HepG2 (cell line): ENCODE measurements around the gene SLC41A3. TPM values are rescaled to one million over a fixed set of nuclear protein-coding genes. Genes with fewer than 3 reads are reported as not detected.
A peak's percentile ranks its signal among the peaks of the same experiment; 100 is the strongest.

Source experiments
- ARID2 ChIP-seq: sonication (generic); formaldehyde crosslinking; IDR thresholded peaks from 2 replicates; pipeline ENCODE4 v1.8.1; 2022; ENCODE audit warnings: mild to moderate bottlenecking, missing genetic modification reagents, borderline replicate concordance
- HOXA5 ChIP-seq: sonication (generic); formaldehyde crosslinking; IDR thresholded peaks from 2 replicates; pipeline ENCODE4 v1.4.0; 2020; ENCODE audit warnings: missing genetic modification reagents
- KDM2A ChIP-seq: sonication (generic); formaldehyde crosslinking; IDR thresholded peaks from 2 replicates; pipeline ENCODE4 v1.4.0; 2020; ENCODE audit warnings: low read depth, missing genetic modification reagents, borderline replicate concordance
- KDM3A ChIP-seq: IDR thresholded peaks from 2 replicates; pipeline ENCODE4 v1.6.1; 2018; ENCODE audit warnings: low read depth, missing compliant biosample characterization
- RXRA ChIP-seq: sonication (generic); formaldehyde crosslinking; IDR thresholded peaks from 2 replicates; pipeline ENCODE4 v1.5.1; 2020; ENCODE audit warnings: missing genetic modification reagents
- SALL1 ChIP-seq: sonication (generic); formaldehyde crosslinking; IDR thresholded peaks from 2 replicates; pipeline ENCODE4 v1.8.0; 2022; ENCODE audit warnings: mild to moderate bottlenecking, missing genetic modification reagents
- SKI ChIP-seq: fragments of 450-650 bp; IDR thresholded peaks from one replicate; pipeline ENCODE4 v1.6.1; 2018; ENCODE audit warnings: mild to moderate bottlenecking; ENCODE audit not compliant: partially characterized antibody
- U2AF1 ChIP-seq: fragments of 200-400 bp; formaldehyde crosslinking; optimal IDR thresholded peaks from 2 replicates; pipeline ENCODE3; 2017; ENCODE audit warnings: mild to moderate bottlenecking, low read depth, low read length
- ZFYVE20 ChIP-seq: sonication (generic); formaldehyde crosslinking; IDR thresholded peaks from 2 replicates; pipeline ENCODE4 v1.8.0; 2023; ENCODE audit warnings: low read depth, mild to moderate bottlenecking, moderate library complexity, missing genetic modification reagents, borderline replicate concordance
- ZKSCAN8 ChIP-seq: IDR thresholded peaks from 2 replicates; pipeline ENCODE4 v1.6.1; 2016; ENCODE audit warnings: borderline replicate concordance, missing genetic modification reagents, missing compliant biosample characterization
- ZNF235 ChIP-seq: sonication (generic); formaldehyde crosslinking; IDR thresholded peaks from 2 replicates; pipeline ENCODE4 v1.8.1; 2023; ENCODE audit warnings: mild to moderate bottlenecking, missing genetic modification reagents, borderline replicate concordance
- ZNF549 ChIP-seq: sonication (generic); formaldehyde crosslinking; IDR thresholded peaks from 2 replicates; pipeline ENCODE4 v1.5.0; 2020; ENCODE audit warnings: missing genetic modification reagents
- ZNF773 ChIP-seq: sonication (generic); formaldehyde crosslinking; IDR thresholded peaks from 2 replicates; pipeline ENCODE4 v1.4.0; 2020; ENCODE audit warnings: missing genetic modification reagents, borderline replicate concordance
- polyA plus RNA-seq, 8 experiments: library from polyadenylated mRNA; depleted of rRNA in 3 of 8; stranded (reverse) in 7 of 8; unstranded in 1 of 8; fragments of >200 nt; fragmentation: Illumina TruSeq in 4 of 8; extraction: Trizol in 4 of 8; gene quantifications; 2 replicates each; pipeline versions ENCODE4 v1.2.1 to v1.2.3, GENCODE V29; 2011 to 2016; ENCODE audit warnings: low read depth in 4 of 8, missing spikeins in 1 of 8, mixed read lengths in 1 of 8; ENCODE audit not compliant: insufficient read depth in 1 of 8
- total RNA-seq, 5 experiments: library from RNA; depleted of rRNA; stranded (reverse); fragments of >200 nt; fragmentation: Illumina TruSeq; extraction: Trizol; gene quantifications; 2 replicates each; pipeline ENCODE4 v1.2.3, GENCODE V29; 2016; ENCODE audit warnings: low read depth in 1 of 5
- TF ChIP-seq, protein P1 (sequence below), 2 experiments: fragments of 450-650 bp in 1 of 2; sonication (generic) in 1 of 2; formaldehyde crosslinking in 1 of 2; IDR thresholded peaks; 2 replicates each; pipeline versions ENCODE4 v1.6.1 to v1.8.0; 2016 to 2022; ENCODE audit warnings: antibody characterized with exemption in 1 of 2, mild to moderate bottlenecking in 1 of 2, missing genetic modification reagents in 1 of 2
- TF ChIP-seq, protein P2 (sequence below): IDR thresholded peaks from 2 replicates; pipeline ENCODE4 v1.6.1; 2012; ENCODE audit warnings: low read depth, low read length, improper control_type of control experiment
- TF ChIP-seq, protein P3 (sequence below): sonication (generic); formaldehyde crosslinking; IDR thresholded peaks from 2 replicates; pipeline ENCODE4 v1.8.1; 2023; ENCODE audit warnings: mild to moderate bottlenecking, inconsistent platforms, moderate library complexity, missing genetic modification reagents, borderline replicate concordance

SLC41A3 gene
- total and polyA plus RNA-seq, 2 of the 13 experiments (the other 11 are each of a cell fraction or from before 2014, with no cell fraction given), result 26.0 to 71.1 TPM

DNA sequence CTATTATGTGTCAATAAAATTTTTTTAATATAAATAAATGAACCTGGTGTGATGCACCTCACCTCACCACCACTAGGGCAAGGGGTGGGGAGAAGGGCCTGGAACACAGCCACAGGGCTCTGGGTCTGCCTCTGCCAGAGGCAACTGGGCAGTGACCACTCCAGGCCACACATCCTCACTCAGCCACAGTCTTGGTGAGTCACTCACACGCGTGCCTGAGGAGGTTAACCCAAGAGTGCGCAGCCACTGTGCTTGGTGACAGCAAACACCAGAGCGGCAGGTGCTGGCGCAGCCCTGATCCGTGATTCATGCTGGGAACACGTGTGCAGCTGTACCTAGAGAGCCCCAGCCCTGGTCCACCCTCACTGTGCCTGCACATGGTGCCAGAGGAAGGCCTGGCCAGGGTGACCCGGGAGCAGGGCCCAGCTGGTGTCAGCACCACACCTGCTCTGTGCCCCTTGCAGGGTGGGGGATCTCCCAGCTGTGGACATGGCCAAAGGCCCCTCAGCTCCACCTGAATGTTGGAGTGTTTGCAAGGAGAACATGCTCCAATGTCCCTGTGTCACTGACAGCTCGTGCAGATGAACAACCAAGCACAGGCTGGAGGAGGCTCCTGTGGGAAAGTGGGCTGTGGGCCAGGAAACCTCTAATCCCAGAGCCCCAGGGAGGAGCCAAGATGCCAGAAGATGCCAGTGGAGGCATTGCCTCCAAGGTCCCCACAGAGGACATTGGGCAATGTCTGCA, 2.1 kb downstream of the SLC41A3 start (continued):
- TF ChIP-seq, protein P1, sequence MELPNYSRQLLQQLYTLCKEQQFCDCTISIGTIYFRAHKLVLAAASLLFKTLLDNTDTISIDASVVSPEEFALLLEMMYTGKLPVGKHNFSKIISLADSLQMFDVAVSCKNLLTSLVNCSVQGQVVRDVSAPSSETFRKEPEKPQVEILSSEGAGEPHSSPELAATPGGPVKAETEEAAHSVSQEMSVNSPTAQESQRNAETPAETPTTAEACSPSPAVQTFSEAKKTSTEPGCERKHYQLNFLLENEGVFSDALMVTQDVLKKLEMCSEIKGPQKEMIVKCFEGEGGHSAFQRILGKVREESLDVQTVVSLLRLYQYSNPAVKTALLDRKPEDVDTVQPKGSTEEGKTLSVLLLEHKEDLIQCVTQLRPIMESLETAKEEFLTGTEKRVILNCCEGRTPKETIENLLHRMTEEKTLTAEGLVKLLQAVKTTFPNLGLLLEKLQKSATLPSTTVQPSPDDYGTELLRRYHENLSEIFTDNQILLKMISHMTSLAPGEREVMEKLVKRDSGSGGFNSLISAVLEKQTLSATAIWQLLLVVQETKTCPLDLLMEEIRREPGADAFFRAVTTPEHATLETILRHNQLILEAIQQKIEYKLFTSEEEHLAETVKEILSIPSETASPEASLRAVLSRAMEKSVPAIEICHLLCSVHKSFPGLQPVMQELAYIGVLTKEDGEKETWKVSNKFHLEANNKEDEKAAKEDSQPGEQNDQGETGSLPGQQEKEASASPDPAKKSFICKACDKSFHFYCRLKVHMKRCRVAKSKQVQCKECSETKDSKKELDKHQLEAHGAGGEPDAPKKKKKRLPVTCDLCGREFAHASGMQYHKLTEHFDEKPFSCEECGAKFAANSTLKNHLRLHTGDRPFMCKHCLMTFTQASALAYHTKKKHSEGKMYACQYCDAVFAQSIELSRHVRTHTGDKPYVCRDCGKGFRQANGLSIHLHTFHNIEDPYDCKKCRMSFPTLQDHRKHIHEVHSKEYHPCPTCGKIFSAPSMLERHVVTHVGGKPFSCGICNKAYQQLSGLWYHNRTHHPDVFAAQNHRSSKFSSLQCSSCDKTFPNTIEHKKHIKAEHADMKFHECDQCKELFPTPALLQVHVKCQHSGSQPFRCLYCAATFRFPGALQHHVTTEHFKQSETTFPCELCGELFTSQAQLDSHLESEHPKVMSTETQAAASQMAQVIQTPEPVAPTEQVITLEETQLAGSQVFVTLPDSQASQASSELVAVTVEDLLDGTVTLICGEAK (IDR thresholded peaks at IDR 0.05), result no peak
- TF ChIP-seq, protein P1 (CRISPR knock-in tag; IDR thresholded peaks at IDR 0.05), result no peak
- no peak for TF ChIP-seq ZKSCAN8 (CRISPR knock-in tag)
- TF ChIP-seq HOXA5 (CRISPR knock-in tag), result no peak
- 0 out of 2 replicates have a peak, but pooled peaks have one; percentile 26 for TF ChIP-seq KDM2A (CRISPR knock-in tag)
- TF ChIP-seq ZFYVE20, result no peak
- TF ChIP-seq ZNF549 (CRISPR knock-in tag), result no peak
- TF ChIP-seq U2AF1, result no peak
- TF ChIP-seq, protein P2, sequence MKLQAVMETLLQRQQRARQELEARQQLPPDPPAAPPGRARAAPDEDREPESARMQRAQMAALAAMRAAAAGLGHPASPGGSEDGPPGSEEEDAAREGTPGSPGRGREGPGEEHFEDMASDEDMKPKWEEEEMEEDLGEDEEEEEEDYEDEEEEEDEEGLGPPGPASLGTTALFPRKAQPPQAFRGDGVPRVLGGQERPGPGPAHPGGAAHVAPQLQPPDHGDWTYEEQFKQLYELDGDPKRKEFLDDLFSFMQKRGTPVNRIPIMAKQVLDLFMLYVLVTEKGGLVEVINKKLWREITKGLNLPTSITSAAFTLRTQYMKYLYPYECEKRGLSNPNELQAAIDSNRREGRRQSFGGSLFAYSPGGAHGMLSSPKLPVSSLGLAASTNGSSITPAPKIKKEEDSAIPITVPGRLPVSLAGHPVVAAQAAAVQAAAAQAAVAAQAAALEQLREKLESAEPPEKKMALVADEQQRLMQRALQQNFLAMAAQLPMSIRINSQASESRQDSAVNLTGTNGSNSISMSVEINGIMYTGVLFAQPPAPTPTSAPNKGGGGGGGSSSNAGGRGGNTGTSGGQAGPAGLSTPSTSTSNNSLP, result 0 out of 2 replicates have a peak, but pooled peaks have one; percentile 26
- TF ChIP-seq ZNF773 (CRISPR knock-in tag), result no peak
- TF ChIP-seq ZNF235 (CRISPR knock-in tag), result no peak
- no peak for TF ChIP-seq KDM3A (CRISPR knock-in tag)
- peak; percentile 14; the same call in 1 of the 2 replicates for TF ChIP-seq SALL1 (CRISPR knock-in tag)
- TF ChIP-seq SKI, result no peak
- TF ChIP-seq, protein P3, sequence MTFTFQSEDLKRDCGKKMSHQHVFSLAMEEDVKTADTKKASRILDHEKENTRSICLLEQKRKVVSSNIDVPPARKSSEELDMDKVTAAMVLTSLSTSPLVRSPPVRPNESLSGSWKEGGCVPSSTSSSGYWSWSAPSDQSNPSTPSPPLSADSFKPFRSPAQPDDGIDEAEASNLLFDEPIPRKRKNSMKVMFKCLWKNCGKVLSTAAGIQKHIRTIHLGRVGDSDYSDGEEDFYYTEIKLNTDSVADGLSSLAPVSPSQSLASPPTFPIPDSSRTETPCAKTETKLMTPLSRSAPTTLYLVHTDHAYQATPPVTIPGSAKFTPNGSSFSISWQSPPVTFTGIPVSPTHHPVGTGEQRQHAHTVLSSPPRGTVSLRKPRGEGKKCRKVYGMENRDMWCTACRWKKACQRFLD (CRISPR knock-in tag), result no peak
- no peak for TF ChIP-seq ARID2
- 0 out of 2 replicates have a peak, but pooled peaks have one; percentile 13 for TF ChIP-seq RXRA (CRISPR knock-in tag)
